Natural killer cell (primary cell): ENCODE data around the gene ABR. TPM values are rescaled to one million over a fixed set of nuclear protein-coding genes. Genes with fewer than 3 reads are reported as not detected.
"Not testable (repeated sequence)": the region's sequence is repeated elsewhere in the genome, so short reads cannot be mapped to it uniquely, and the experiment has no call there.

Source experiments
- ATAC-seq, 3 donors: fragments of 150-1000 bp in 2 of 3; fragments of 200-7000 bp in 1 of 3; cut with Tn5 transposase; 1 replicate in 1 of 3; 2 replicates in 2 of 3; pipeline ENCODE4 v1.10.0; 2021; ENCODE audit warnings: mild to moderate bottlenecking in 2 of 3, moderate library complexity in 2 of 3
- DNase-seq, 2 donors: peaks; one replicate each; pipeline versions ENCODE4 v3.0.0 to v3.0.0-alpha.2; 2013 to 2021; ENCODE audit warnings: mixed read lengths in 1 of 2
- H3K27ac ChIP-seq: one replicate; pipeline ENCODE4 v1.5.1; 2013; ENCODE audit warnings: mild to moderate bottlenecking, low read length
- H3K27me3 ChIP-seq: one replicate; pipeline ENCODE4 v1.6.1; 2013; ENCODE audit warnings: low read length; ENCODE audit not compliant: control insufficient read depth, insufficient read depth
- H3K36me3 ChIP-seq: one replicate; pipeline ENCODE4 v1.6.1; 2013; ENCODE audit warnings: low read length; ENCODE audit not compliant: control insufficient read depth, insufficient read depth
- H3K4me1 ChIP-seq: one replicate; pipeline ENCODE4 v1.6.1; 2013; ENCODE audit warnings: low read length; ENCODE audit not compliant: control insufficient read depth, insufficient read depth
- H3K4me3 ChIP-seq: one replicate; pipeline ENCODE4 v1.5.1; 2013; ENCODE audit warnings: low read length
- H3K9me3 ChIP-seq: one replicate; pipeline ENCODE4 v1.6.1; 2013; ENCODE audit warnings: low read length; ENCODE audit not compliant: control insufficient read depth, insufficient read depth
- H3K27ac Mint-ChIP-seq, 2 donors: one replicate each; pipeline ENCODE4 v1.8.0; 2022; ENCODE audit warnings: mild to moderate bottlenecking in 2 of 2, mixed read lengths in 2 of 2, moderate library complexity in 1 of 2
- H3K27me3 Mint-ChIP-seq, 2 donors: one replicate each; pipeline ENCODE4 v1.8.0; 2022; ENCODE audit warnings: low read depth in 2 of 2, mixed read lengths in 2 of 2
- H3K36me3 Mint-ChIP-seq: one replicate; pipeline ENCODE4 v1.8.0; 2022; ENCODE audit warnings: mixed read lengths
- H3K4me1 Mint-ChIP-seq, 2 donors: one replicate each; pipeline ENCODE4 v1.8.0; 2022; ENCODE audit warnings: mixed read lengths in 2 of 2
- H3K4me3 Mint-ChIP-seq: one replicate; pipeline ENCODE4 v1.8.0; 2022; ENCODE audit warnings: mild to moderate bottlenecking, moderate library complexity, mixed read lengths
- H3K9me3 Mint-ChIP-seq, 2 donors: one replicate each; pipeline ENCODE4 v1.8.0; 2022; ENCODE audit warnings: mixed read lengths in 2 of 2
- WGBS: methylation state at CpG from one replicate; pipeline ENCODE4 v1.1.7; 2013; ENCODE audit warnings: missing lambda C conversion rate; ENCODE audit not compliant: insufficient coverage; 5-methylcytosine and 5-hydroxymethylcytosine counted together
- intact Hi-C: fragments of 100-400 bp; cut with micrococcal nuclease; formaldehyde crosslinking; loops from one replicate; pipeline ENCODE4 v1.14.2; 2022
- total RNA-seq, 4 donors: library from RNA; stranded (reverse); fragments of 120-200 nt in 1 of 4; gene quantifications; one replicate each; pipeline versions ENCODE4 v1.2.3 to v1.2.4, GENCODE V29; 2013 to 2022
- TF ChIP-seq, protein P1 (sequence below): fragments of 200-600 bp; IDR thresholded peaks from one replicate; pipeline ENCODE4 v1.8.0; 2022; ENCODE audit warnings: antibody characterized with exemption

ABR gene
- total RNA-seq, 3 donors from 2014 or later (not counting 1 experiment from before 2014, with no cell fraction given), result 155 to 215 (median 163) TPM

GRCh38 chr17:1202291-1202690, 22.5 kb upstream of the ABR start:
- ATAC-seq (no peak), DNase-seq (no peak)
- Histone ChIP-seq H3K9me3 (no peaks in the 10 kb centered on the region), H3K36me3 (no peaks in the 10 kb centered on the region), H3K4me3 (no peak overlapping the region), H3K27me3 (no peaks in the 10 kb centered on the region), H3K4me1 (peaks cover 77% of the 10 kb centered on the region), H3K27ac (peak overlapping the region; percentile 74)
- H3K4me1 Mint-ChIP-seq, result peaks cover 46 to 47% of the 10 kb centered on the region in 2 donors
- no peaks in the 10 kb centered on the region for H3K36me3 Mint-ChIP-seq
- WGBS, result 88% methylated on average over 5 of the region's 5 CpGs
- peak overlapping the region; percentile 87 for H3K4me3 Mint-ChIP-seq
- H3K27me3 Mint-ChIP-seq, result no peaks in the 10 kb centered on the region
- peak overlapping the region; percentile 94 to 96 for H3K27ac Mint-ChIP-seq
- no peaks in the 10 kb centered on the region for H3K9me3 Mint-ChIP-seq
- TF ChIP-seq, protein P1, sequence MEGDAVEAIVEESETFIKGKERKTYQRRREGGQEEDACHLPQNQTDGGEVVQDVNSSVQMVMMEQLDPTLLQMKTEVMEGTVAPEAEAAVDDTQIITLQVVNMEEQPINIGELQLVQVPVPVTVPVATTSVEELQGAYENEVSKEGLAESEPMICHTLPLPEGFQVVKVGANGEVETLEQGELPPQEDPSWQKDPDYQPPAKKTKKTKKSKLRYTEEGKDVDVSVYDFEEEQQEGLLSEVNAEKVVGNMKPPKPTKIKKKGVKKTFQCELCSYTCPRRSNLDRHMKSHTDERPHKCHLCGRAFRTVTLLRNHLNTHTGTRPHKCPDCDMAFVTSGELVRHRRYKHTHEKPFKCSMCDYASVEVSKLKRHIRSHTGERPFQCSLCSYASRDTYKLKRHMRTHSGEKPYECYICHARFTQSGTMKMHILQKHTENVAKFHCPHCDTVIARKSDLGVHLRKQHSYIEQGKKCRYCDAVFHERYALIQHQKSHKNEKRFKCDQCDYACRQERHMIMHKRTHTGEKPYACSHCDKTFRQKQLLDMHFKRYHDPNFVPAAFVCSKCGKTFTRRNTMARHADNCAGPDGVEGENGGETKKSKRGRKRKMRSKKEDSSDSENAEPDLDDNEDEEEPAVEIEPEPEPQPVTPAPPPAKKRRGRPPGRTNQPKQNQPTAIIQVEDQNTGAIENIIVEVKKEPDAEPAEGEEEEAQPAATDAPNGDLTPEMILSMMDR, result no peak
- intact Hi-C loops, result loop anchor here (5.0 kb wide), 1 partner anchor 95 kb away; no protein-coding TSS in a partner anchor

- Mint-ChIP-seq H3K9me3 (no peaks in the 10 kb centered on the region), H3K4me1 (peaks cover 49 to 57% of the 10 kb centered on the region in 2 donors), H3K27me3 (no peaks in the 10 kb centered on the region), H3K4me3 (peak overlapping the region; percentile 87), H3K36me3 (no peaks in the 10 kb centered on the region), H3K27ac (peak overlapping the region; percentile 94 to 96)
- no peaks in the 10 kb centered on the region for H3K36me3 ChIP-seq
- H3K27ac ChIP-seq, result peak overlapping the region; percentile 74
- TF ChIP-seq, protein P1, result no peak
- DNase-seq, result peak; percentile 57 to 77
- intact Hi-C loops, result loop anchor here (5.0 kb wide), 1 partner anchor 96 kb away; no protein-coding TSS in a partner anchor
- peak; percentile 60 to 71 (median 67) for ATAC-seq
- no peaks in the 10 kb centered on the region for H3K9me3 ChIP-seq
- H3K27me3 ChIP-seq, result no peaks in the 10 kb centered on the region
- no peak overlapping the region for H3K4me3 ChIP-seq
- peaks cover 82% of the 10 kb centered on the region for H3K4me1 ChIP-seq
- WGBS, result 25% methylated on average over 25 of the region's 25 CpGs
These were observed 21.4 kb upstream of the ABR start for GRCh38 chr17:1201132-1201702.

DNA sequence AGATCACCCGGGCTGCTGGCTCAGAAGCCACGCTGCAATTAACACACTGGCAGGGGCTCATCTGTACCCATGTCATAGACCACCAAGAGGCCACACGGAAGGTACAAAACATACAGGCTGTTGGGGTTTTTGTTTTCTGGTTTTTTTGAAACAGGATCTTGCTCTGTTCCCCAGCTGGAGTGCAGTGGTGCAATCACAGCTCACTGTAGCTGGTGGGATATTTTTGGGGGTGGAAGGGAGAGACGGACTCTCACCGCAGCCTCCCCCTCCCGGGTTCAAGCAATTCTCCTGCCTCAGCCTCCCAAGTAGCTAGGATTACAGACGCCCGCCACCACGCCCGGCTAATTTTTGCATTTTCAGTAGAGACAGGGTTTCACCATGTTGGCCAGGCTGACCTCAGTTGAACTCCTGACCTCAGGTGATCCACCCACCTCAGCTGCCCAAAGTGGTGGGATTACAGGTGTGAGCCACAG, 19.5 kb upstream of the ABR start:
- Mint-ChIP-seq H3K27ac (peak overlapping the region in 1 of 2 donors; percentile 82), H3K4me3 (peak overlapping the region; percentile 45), H3K4me1 (peaks cover 49 to 57% of the 10 kb centered on the region in 2 donors)
- not testable (repeated sequence) for H3K9me3 ChIP-seq, ATAC-seq, H3K36me3 ChIP-seq, DNase-seq, H3K27me3 ChIP-seq, H3K36me3 Mint-ChIP-seq, H3K27me3 Mint-ChIP-seq, H3K9me3 Mint-ChIP-seq, H3K4me3 ChIP-seq
- WGBS, result 30% methylated on average over 10 of the region's 10 CpGs
- intact Hi-C loops, result loop anchor here (2.0 kb wide), 1 partner anchor 79 kb away; no protein-coding TSS in a partner anchor
- peaks cover 86% of the 10 kb centered on the region for H3K4me1 ChIP-seq
- H3K27ac ChIP-seq, result peak overlapping the region; percentile 56

GRCh38 chr17:1197781-1198490, 18.2 kb upstream of the ABR start:
- H3K27me3 ChIP-seq, result no peaks in the 10 kb centered on the region
- Mint-ChIP-seq H3K4me3 (peak overlapping the region; percentile 80), H3K9me3 (no peaks in the 10 kb centered on the region), H3K4me1 (peaks cover 58 to 68% of the 10 kb centered on the region in 2 donors), H3K36me3 (no peaks in the 10 kb centered on the region), H3K27me3 (no peaks in the 10 kb centered on the region), H3K27ac (peak overlapping the region; percentile 82 to 90)
- peak overlapping the region; percentile 1 for H3K4me3 ChIP-seq
- 1% methylated on average over 17 of the region's 17 CpGs for WGBS
- ATAC-seq (peak; percentile 45 to 77 (median 69)), DNase-seq (peak; percentile 75 to 85)
- peaks cover 90% of the 10 kb centered on the region for H3K4me1 ChIP-seq
- intact Hi-C loops, result loop anchor here (2.0 kb wide), 1 partner anchor 77 kb away; no protein-coding TSS in a partner anchor
- no peaks in the 10 kb centered on the region for H3K9me3 ChIP-seq
- TF ChIP-seq, protein P1, result no peak
- H3K27ac ChIP-seq, result peak overlapping the region; percentile 56
- H3K36me3 ChIP-seq, result no peaks in the 10 kb centered on the region
